Activated CD4-positive, alpha-beta T cell treated with anti-CD3 and anti-CD28 coated beads, Interleukin-2, amount 50 U/mL, for 48 hours (primary cell): Measurements from ENCODE around the gene ANO2.
"Not testable (repeated sequence)": the region's sequence is repeated elsewhere in the genome, so short reads cannot be mapped to it uniquely, and the experiment has no call there.

Experiments
- DNase-seq, 2 experiments: peaks; one replicate each; pipeline ENCODE4 v3.0.0-alpha.2; 2020

Gene ANO2

GRCh38 chr12:5884285-5884684 lies 60.8 kb downstream of the ANO2 start:
- DNase-seq: no peak

- no peak for DNase-seq
These were observed 62.4 kb downstream of the ANO2 start for GRCh38 chr12:5882511-5883190.

- no peak for DNase-seq
These were observed 63.4 kb downstream of the ANO2 start for GRCh38 chr12:5881666-5882065.

GRCh38 chr12:5881101-5881606 lies 63.9 kb downstream of the ANO2 start:
- no peak for DNase-seq

GRCh38 chr12:5875851-5876250 lies 69.2 kb downstream of the ANO2 start:
- DNase-seq: no peak

GRCh38 chr12:5874514-5874913 lies 70.5 kb downstream of the ANO2 start:
- DNase-seq: no peak

- DNase-seq: no peak
These were observed 71.7 kb downstream of the ANO2 start for GRCh38 chr12:5873281-5873919.

GRCh38 chr12:5872745-5873144 lies 72.3 kb downstream of the ANO2 start:
- no peak for DNase-seq

GRCh38 chr12:5871741-5872140 lies 73.3 kb downstream of the ANO2 start:
- DNase-seq: no peak

GRCh38 chr12:5870183-5870582 lies 74.9 kb downstream of the ANO2 start:
- no peak for DNase-seq

GRCh38 chr12:5868625-5869295 lies 76.3 kb downstream of the ANO2 start:
- no peak for DNase-seq

- DNase-seq: no peak
These were observed 79.7 kb downstream of the ANO2 start for GRCh38 chr12:5865397-5865796.

- no peak for DNase-seq
These were observed 80.1 kb downstream of the ANO2 start for GRCh38 chr12:5864972-5865371.

GRCh38 chr12:5864301-5864700 lies 80.8 kb downstream of the ANO2 start:
- no peak for DNase-seq

- no peak for DNase-seq
These were observed 83.6 kb downstream of the ANO2 start for GRCh38 chr12:5861416-5861815.

GRCh38 chr12:5856692-5857091 lies 88.4 kb downstream of the ANO2 start:
- DNase-seq: no peak

- DNase-seq: no peak
These were observed 98.1 kb downstream of the ANO2 start for GRCh38 chr12:5846950-5847349.

- no peak for DNase-seq
These were observed 104.1 kb downstream of the ANO2 start for GRCh38 chr12:5840944-5841343.

GRCh38 chr12:5830111-5830510 lies 114.9 kb downstream of the ANO2 start:
- no peak for DNase-seq

- no peak for DNase-seq
These were observed 117.5 kb downstream of the ANO2 start for GRCh38 chr12:5827591-5827990.

GRCh38 chr12:5825761-5826160 lies 119.3 kb downstream of the ANO2 start:
- not testable (repeated sequence) for DNase-seq

- DNase-seq: not testable (repeated sequence)
These were observed 126.2 kb downstream of the ANO2 start for GRCh38 chr12:5818877-5819276.

GRCh38 chr12:5817246-5817645 lies 127.8 kb downstream of the ANO2 start:
- DNase-seq: no peak

- DNase-seq: no peak
These were observed 135.5 kb downstream of the ANO2 start for GRCh38 chr12:5809586-5809985.
